ENCODE data around the gene STK38L.

DNA sequence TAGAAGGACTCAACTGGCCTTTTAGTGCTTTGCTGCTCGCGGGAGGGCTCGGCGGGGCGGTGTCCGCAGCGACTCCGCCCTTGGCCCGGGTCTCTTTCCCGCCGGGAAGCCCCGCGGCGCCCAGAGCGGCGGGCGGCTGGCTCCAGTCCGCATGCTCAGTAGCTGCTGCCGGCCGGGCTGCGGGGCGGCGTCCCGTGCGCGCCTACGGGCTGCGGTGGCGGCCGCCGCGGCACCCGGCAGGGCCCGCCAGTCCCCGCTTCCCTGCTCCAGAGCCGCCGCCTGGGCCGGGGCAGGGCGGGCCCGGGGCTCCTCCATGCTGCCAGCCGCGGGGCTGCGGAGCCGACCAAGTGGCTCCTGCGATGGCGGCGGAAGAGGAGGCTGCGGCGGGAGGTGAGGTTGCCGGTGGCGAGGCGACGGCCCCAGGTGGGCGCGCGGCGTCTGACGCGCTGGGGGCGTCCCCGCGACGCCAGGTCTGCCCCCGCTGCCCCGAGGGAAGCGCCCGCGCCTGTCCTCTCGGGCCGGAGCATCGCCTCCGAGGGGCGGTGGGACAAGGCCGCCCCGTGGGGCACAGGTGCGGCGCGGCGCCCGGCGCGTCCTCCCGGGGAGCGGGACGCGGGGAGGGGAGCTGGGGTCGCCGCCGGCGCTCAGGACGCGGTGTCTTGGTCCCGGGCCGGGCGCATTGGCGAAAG, 88.8 kb downstream of the STK38L start, which contains the start of gene BMAL2:
- no peak for TF ChIP-seq CEBPB (IDR thresholded peaks at IDR 0.05; ENCODE audit: borderline replicate concordance in 1 of 2, low read depth in 2 of 2, low read length in 2 of 2)
- TF ChIP-seq, protein P1, sequence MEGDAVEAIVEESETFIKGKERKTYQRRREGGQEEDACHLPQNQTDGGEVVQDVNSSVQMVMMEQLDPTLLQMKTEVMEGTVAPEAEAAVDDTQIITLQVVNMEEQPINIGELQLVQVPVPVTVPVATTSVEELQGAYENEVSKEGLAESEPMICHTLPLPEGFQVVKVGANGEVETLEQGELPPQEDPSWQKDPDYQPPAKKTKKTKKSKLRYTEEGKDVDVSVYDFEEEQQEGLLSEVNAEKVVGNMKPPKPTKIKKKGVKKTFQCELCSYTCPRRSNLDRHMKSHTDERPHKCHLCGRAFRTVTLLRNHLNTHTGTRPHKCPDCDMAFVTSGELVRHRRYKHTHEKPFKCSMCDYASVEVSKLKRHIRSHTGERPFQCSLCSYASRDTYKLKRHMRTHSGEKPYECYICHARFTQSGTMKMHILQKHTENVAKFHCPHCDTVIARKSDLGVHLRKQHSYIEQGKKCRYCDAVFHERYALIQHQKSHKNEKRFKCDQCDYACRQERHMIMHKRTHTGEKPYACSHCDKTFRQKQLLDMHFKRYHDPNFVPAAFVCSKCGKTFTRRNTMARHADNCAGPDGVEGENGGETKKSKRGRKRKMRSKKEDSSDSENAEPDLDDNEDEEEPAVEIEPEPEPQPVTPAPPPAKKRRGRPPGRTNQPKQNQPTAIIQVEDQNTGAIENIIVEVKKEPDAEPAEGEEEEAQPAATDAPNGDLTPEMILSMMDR (IDR thresholded peaks at IDR 0.05 in 2 of 3, conservative IDR thresholded peaks at IDR 0.05 in 1 of 3; ENCODE audit: control insufficient read depth in 2 of 3, extremely low read depth in 1 of 3, insufficient read depth in 1 of 3, low read depth in 3 of 3, low read length in 3 of 3), result no peak
- TF ChIP-seq, protein P2, sequence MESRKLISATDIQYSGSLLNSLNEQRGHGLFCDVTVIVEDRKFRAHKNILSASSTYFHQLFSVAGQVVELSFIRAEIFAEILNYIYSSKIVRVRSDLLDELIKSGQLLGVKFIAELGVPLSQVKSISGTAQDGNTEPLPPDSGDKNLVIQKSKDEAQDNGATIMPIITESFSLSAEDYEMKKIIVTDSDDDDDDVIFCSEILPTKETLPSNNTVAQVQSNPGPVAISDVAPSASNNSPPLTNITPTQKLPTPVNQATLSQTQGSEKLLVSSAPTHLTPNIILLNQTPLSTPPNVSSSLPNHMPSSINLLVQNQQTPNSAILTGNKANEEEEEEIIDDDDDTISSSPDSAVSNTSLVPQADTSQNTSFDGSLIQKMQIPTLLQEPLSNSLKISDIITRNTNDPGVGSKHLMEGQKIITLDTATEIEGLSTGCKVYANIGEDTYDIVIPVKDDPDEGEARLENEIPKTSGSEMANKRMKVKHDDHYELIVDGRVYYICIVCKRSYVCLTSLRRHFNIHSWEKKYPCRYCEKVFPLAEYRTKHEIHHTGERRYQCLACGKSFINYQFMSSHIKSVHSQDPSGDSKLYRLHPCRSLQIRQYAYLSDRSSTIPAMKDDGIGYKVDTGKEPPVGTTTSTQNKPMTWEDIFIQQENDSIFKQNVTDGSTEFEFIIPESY (IDR thresholded peaks at IDR 0.05), result no peak
- peak; percentile 91 for TF ChIP-seq LARP7 (IDR thresholded peaks at IDR 0.05)
- no peak for TF ChIP-seq SPI1 (IDR thresholded peaks at IDR 0.05; ENCODE audit: borderline replicate concordance, insufficient read depth, low read depth, low read length)
- TF ChIP-seq ESRRA (IDR thresholded peaks at IDR 0.05; ENCODE audit: low read length), result no peak
- TF ChIP-seq, protein P3, sequence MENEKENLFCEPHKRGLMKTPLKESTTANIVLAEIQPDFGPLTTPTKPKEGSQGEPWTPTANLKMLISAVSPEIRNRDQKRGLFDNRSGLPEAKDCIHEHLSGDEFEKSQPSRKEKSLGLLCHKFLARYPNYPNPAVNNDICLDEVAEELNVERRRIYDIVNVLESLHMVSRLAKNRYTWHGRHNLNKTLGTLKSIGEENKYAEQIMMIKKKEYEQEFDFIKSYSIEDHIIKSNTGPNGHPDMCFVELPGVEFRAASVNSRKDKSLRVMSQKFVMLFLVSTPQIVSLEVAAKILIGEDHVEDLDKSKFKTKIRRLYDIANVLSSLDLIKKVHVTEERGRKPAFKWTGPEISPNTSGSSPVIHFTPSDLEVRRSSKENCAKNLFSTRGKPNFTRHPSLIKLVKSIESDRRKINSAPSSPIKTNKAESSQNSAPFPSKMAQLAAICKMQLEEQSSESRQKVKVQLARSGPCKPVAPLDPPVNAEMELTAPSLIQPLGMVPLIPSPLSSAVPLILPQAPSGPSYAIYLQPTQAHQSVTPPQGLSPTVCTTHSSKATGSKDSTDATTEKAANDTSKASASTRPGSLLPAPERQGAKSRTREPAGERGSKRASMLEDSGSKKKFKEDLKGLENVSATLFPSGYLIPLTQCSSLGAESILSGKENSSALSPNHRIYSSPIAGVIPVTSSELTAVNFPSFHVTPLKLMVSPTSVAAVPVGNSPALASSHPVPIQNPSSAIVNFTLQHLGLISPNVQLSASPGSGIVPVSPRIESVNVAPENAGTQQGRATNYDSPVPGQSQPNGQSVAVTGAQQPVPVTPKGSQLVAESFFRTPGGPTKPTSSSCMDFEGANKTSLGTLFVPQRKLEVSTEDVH (IDR thresholded peaks at IDR 0.05; ENCODE audit: low read depth, partially characterized antibody), result no peak
- no peak for TF ChIP-seq MTA3 (IDR thresholded peaks at IDR 0.05; ENCODE audit: borderline replicate concordance, low read length)
- TF ChIP-seq RCOR1 (conservative IDR thresholded peaks at IDR 0.05; ENCODE audit: low read depth, low read length), result no peak
- TF ChIP-seq POLR2A (IDR thresholded peaks at IDR 0.05; ENCODE audit: low read depth, low read length), result peak; percentile 87
- TF ChIP-seq POLR2AphosphoS5 (IDR thresholded peaks at IDR 0.05; ENCODE audit: low read length), result peak; percentile 50; the same call in 1 of the 2 replicates
- TF ChIP-seq, protein P4, sequence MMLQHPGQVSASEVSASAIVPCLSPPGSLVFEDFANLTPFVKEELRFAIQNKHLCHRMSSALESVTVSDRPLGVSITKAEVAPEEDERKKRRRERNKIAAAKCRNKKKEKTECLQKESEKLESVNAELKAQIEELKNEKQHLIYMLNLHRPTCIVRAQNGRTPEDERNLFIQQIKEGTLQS (IDR thresholded peaks at IDR 0.05; ENCODE audit: borderline replicate concordance, extremely low read depth, low read depth, low read length), result no peak
- peak; percentile 86 for TF ChIP-seq GATAD2B (conservative IDR thresholded peaks at IDR 0.05; ENCODE audit: low read depth)
- TF ChIP-seq, protein P5, sequence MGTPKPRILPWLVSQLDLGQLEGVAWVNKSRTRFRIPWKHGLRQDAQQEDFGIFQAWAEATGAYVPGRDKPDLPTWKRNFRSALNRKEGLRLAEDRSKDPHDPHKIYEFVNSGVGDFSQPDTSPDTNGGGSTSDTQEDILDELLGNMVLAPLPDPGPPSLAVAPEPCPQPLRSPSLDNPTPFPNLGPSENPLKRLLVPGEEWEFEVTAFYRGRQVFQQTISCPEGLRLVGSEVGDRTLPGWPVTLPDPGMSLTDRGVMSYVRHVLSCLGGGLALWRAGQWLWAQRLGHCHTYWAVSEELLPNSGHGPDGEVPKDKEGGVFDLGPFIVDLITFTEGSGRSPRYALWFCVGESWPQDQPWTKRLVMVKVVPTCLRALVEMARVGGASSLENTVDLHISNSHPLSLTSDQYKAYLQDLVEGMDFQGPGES (IDR thresholded peaks at IDR 0.05), result no peak

Measured in GM12878 (cell line).